H1 (cell line): ENCODE measurements around the gene LCOR. TPM values are rescaled to one million over a fixed set of nuclear protein-coding genes. Genes with fewer than 3 reads are reported as not detected.

ENCODE experiments used
- CEBPB ChIP-seq: IDR thresholded peaks from 2 replicates; pipeline ENCODE4 v1.6.1; 2012; ENCODE audit warnings: low read depth, low read length
- EP300 ChIP-seq, 2 experiments: IDR thresholded peaks; 1 replicate in 1 of 2; 2 replicates in 1 of 2; pipeline ENCODE4 v1.6.1; 2011 to 2012; ENCODE audit warnings: low read depth in 2 of 2, low read length in 2 of 2, mild to moderate bottlenecking in 2 of 2, borderline replicate concordance in 1 of 2, inconsistent platforms in 1 of 2, moderate library complexity in 1 of 2
- POU5F1 ChIP-seq: IDR thresholded peaks from 2 replicates; pipeline ENCODE4 v1.6.1; 2011; ENCODE audit warnings: low read depth, mild to moderate bottlenecking, low read length, moderate library complexity
- SIN3A ChIP-seq, 2 experiments: IDR thresholded peaks in 1 of 2; conservative IDR thresholded peaks in 1 of 2; 2 replicates each; pipeline ENCODE4 v1.6.1; 2011 to 2012; ENCODE audit warnings: low read length in 2 of 2, improper control_type of control experiment in 1 of 2, low read depth in 1 of 2, mild to moderate bottlenecking in 1 of 2
- polyA plus RNA-seq, 7 experiments: library from polyadenylated mRNA; depleted of rRNA in 3 of 7; stranded (reverse) in 5 of 7; unstranded in 2 of 7; fragments of >200 nt in 5 of 7; fragments of 200-250 nt in 2 of 7; gene quantifications; 1 replicate in 5 of 7; 2 replicates in 1 of 7; 4 replicates in 1 of 7; pipeline versions ENCODE4 v1.2.1 to v1.2.3, GENCODE V29; 2011 to 2013; ENCODE audit warnings: missing spikeins in 2 of 7, mixed read lengths in 2 of 7
- total RNA-seq: library from RNA; stranded (reverse); fragmentation: NEBNext Ultra II Directional; extraction: Animal tissue kit (Norgen Biotek cat#: 25700); gene quantifications from 2 replicates; pipeline ENCODE4 v1.2.1, GENCODE V29; 2021

LCOR gene
- total and polyA plus RNA-seq, 2 of the 8 experiments (the other 6 are each of a cell fraction or from before 2014, with no cell fraction given): 4.7 to 25.5 TPM

DNA sequence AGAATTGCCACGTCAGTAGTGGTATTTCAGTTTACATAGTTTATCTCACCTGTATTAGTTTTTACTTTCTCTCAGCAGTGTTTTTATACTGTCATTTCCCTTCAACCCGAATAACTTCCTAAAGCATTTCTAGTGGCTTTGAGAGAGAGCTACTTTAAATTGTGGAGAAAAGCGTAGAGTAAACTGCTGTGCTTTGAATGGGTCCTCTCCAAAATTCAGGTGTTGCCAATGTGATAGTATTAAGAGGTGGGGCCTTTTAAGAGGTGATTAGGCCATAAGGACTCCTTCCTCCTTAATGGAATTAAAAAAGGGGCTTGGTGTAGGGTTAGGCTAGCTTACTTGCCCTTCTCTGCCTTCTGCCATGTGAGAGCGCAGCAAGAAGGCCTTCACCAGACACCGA is 98.4 kb downstream of the LCOR start (continued):
- no peak for TF ChIP-seq SIN3A (conservative IDR thresholded peaks at IDR 0.05 in 1 of 2, IDR thresholded peaks at IDR 0.05 in 1 of 2; ENCODE audit: low read depth in 1 of 2, low read length in 2 of 2)
- TF ChIP-seq POU5F1: no peak
- no peak for TF ChIP-seq CEBPB
- no peak for TF ChIP-seq EP300 (IDR thresholded peaks at IDR 0.05; ENCODE audit: borderline replicate concordance in 1 of 2, low read depth in 2 of 2, low read length in 2 of 2)
